ENCODE results near the gene PHB1.
"Not testable (repeated sequence)": the region's sequence is repeated elsewhere in the genome, so short reads cannot be mapped to it uniquely, and the experiment has no call there.

The PHB1 gene

DNA sequence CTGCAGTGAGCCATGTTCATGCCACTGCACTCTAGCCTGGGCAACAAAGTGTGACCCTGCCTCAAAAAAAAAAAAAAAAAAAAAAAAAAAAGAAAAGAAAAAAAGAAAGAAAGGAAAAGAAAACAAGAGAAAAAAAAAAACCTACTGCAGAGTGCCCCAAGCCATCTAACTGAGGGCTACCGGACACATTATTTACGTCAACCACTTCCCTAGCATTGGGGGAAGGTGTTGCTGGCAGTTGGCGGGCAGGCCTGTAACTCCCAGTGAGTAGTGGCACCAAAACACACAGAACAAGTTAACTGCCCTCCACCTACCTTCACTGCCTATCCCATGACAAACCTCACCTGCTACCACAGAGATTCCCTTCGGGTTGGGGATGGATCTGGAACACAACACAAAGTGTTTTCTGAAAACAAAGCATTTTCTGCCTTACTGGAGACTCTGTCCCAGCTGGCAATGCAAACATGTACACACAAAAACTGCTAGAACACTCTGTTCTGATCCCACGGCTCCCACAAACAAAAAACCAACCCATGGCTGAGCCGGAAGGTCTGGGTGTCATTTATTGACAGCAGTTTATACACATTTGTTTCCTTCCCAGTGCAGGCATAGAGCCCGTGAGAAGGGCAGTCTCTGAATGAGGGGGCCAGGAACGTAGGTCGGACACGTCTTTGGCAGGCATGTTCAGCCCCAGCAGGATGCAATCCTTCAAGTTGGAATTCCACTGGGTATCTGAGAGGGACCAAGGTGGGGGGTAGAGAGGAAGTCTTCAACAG lies 11.0 kb downstream of the PHB1 start:
- DNase-seq, result no peak

DNA sequence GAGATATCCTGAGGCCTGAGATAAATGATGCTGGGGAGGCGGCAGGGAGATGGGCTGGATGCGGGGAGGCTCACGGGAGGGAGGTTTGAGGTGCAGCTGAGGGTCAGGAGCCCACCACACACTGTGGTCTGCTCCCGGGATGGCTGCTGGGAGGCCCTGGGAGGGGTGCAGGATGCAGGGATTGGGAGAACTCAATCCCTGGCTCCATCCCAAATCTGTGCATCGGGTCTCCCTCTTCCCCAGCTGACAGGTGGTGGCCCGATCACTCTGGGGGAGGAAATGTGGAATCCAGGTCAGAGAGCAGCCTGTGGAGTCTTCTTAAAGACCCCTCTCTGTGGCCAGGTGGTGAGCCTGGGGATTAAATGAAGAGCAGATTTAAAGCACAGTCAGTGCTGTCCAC lies 12.0 kb downstream of the PHB1 start:
- DNase-seq, result no peak

DNA sequence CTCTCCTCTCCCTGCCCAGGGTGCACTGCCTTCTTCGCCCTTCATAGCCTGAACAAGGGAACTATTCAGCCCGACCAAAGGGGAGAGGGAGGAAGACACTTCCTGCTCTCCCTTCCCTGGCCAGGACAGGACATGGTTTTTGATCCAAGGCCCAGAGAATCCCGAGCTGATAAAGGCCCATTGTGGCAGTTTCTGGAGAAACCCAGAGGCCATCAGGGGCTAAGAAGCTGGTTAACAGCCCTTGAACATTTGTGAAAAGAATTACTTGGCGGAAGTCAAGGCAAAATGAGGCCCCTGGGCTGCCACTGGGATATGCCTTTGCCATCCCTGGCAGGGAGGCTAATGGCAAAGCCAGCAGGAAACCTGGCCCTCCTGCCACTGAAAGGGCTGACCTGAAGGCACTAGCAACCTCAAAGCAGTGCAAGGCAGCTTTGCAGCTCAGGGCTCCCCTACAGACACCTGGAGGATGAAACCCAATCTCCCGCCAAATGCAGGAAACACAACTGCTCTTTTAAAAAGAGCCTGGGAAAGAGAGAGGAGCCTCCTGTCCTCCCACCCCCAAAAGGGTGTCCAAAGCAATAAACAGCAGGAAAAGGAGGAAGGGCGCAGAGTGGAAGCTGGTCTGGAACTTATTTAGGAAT lies 12.6 kb downstream of the PHB1 start:
- no peak for DNase-seq

DNA sequence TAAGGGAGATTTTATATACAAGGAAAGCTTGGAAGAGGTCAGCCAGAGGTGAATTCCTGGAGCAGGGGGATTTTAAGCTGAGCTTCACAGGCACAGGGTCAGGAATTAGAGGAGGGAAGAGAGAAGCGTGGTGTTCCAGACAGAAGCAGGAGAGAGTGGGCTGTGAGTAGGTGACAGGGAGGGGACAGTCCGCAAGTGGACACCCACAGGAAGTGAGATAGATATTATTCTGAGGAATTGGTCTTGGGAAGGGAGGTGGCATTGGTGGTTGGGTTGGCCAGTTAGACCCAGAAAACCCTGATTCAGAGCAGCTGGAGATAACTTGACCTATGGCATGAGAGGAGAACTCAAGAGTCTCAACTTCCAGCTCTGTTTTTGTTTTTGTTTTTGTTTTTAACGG lies 14.7 kb downstream of the PHB1 start:
- no peak for DNase-seq

DNA sequence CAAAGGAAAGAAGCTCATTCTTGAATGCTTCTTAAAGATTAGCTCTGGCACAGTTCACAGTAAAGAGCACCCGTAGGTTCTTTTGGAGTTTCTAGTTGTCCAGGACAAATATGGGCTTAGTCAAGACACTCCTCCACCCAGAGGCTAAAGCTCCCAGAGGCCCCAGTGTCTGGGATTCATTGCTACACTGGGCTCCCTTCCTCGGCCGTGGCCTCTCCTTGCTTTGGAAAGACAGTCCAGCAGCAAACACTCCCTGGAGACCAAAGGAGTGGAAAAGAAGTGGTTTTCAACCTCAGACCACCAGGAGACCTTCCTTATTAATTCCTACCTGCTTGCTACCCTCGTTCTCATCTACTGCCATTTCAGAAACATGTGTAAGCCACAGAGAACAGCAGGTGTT lies 17.1 kb downstream of the PHB1 start:
- no peak for DNase-seq

DNA sequence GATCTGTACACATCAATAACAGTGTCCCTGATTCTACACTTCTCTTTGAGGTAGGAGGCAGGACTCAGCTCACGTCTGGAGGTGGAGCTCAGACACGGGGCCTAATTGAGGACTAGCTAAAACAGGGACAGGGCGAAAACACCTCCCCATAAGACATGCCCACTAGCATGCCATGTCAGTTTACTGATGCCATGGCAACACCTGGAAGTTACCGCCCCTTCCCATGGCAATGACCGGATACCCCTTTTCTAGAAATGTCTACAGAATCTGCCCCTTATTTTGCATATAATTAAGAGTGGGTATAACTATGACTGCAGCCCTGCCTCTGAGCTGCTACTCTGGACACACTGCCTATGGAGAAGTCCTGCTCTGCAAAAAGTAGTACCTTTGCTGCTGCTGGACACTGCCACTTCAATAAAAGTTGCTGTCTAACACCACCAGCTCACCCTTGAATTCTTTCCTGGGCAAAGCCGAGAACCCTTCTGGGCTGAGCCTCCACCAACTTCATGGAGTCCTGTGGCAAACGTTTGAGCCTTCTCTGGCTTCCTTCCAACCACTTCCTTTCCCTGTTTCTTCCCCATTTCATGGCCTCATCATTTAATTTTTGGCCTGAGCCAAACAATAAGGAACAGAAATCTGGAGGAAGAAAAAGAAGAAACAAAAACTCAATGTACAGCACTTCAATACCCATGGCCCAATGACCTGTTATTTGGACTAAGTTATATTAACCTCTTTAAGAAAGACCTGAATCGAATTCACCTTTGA lies 21.0 kb downstream of the PHB1 start:
- DNase-seq, result no peak

DNA sequence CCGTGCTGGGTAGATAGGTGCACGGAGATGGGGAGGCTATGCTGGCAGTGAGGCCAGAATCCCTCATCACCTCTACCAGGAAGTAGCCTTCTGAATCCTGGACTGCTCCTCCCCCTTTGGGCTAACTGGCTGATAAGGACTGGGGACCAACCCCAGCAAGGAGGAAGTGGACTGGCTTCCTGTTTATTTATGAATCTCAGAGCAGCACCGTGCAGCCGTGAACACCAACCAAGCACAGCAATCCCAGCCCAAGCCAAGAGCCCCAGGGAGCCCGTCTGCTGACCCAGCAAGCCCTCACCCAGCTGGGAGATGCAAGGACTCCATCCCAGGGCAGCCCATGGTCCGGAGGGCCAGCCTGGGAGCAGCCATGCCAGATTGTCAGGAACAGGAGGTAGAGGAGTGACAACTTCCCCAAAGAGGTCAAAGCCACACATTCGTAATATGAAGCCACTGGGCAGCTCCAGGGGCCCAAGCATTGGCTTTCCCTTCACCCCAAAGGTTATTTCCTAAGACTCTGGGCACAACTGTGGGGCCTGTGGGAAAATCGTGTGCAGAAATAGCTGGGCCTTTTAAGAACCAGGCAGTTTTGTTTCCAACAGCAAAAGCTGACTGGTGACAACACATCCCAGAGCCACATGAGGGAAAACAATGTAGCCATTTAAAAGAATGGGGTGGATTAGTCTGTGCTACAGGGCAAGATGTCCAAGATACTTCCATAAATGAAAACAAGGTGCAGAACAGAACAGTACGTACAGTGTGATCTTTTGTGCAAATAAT lies 23.9 kb downstream of the PHB1 start:
- no peak for DNase-seq

DNA sequence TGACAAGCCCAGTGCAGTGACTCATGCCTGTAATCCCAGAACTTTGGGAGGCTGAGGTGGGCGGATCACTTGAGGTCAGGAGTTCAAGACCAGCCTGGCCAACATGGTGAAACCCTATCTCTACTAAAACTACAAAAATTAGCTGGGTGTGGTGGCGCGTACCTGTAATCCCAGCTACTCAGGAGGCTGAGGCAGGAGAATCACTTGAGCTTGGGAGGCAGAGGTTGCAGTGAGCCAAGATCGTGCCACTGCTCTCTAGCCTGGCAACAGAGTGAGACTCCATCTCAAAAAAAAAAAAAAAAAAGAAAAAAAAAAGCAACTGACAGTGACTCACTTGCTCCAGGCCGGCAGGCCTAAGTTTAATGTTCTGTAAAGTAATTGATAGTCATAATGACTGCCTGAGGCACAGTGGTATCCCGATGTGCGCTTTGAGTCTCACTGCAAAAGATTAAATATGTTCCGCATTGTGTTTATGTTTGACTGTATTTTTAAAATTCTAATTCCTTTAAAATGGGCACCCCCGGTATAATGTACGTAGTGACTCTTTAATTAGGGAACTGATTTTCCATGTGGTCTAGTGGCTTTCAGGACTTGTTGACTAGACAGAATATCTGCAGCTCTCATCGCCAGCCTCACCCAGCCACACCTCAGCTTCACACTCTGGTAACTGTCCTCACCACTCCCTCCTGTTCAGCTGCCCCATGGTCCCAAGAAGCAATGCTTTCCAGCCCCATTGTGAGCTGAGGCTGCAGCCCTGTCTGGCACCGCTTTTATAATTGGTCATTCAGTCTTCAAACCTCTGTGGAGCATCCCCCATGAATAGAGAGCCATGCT lies 25.0 kb downstream of the PHB1 start:
- DNase-seq, result not testable (repeated sequence)

DNA sequence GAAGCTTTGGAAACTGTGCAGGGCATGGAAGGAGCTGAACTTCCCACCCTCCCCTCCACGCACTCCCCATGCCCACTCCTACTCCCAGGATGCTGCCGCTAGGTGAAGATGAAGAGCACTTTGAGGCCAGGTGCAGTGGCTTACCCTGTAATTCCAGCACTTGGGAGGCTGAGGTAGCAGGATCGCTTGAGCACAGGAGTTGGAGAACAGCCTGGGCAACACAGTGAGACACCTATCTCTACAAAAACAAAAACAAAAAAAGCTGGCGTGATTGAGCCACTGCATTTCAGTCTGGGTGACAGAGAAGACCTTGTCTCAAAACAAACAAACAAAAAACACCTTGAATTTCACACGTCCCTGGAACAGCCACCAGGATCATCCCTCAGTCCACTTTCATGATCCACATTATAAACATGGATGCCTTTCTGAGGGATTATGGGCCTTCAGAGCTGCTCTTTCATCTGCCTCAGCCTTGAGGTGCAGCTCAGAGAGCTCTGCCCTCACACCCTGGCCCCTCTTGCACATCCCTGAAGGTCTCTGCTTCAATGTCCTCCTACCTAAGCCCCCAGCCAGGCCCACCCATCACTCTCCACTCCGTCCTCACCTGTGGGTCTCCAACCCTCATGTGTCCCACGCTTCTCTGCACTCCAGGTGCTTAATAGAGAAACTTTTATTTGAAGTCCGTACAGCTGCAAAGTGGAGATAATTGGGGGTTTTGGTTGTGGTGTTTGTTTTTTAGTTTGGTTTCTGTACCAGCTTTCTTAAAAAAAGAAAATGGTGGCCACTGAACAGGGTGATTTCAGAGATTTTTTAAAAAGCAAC lies 25.8 kb downstream of the PHB1 start:
- no peak for DNase-seq

DNA sequence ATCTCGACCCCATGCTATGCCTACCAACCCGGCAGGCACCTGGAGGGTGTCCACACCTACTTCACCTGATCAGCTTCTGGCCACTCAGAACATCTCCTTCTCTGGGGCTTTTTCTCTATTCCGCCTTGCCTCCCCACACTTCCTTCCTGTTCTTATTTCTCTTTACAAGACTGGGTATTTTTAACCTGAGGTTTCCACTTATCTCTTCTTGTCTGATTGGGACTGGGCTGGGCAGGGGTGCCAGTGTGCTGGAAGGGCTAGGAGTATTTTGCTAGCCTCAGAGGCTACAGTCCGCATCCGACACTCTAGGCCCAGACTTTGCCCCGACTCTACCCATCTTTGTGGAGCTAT lies 26.4 kb downstream of the PHB1 start:
- DNase-seq, result no peak

DNA sequence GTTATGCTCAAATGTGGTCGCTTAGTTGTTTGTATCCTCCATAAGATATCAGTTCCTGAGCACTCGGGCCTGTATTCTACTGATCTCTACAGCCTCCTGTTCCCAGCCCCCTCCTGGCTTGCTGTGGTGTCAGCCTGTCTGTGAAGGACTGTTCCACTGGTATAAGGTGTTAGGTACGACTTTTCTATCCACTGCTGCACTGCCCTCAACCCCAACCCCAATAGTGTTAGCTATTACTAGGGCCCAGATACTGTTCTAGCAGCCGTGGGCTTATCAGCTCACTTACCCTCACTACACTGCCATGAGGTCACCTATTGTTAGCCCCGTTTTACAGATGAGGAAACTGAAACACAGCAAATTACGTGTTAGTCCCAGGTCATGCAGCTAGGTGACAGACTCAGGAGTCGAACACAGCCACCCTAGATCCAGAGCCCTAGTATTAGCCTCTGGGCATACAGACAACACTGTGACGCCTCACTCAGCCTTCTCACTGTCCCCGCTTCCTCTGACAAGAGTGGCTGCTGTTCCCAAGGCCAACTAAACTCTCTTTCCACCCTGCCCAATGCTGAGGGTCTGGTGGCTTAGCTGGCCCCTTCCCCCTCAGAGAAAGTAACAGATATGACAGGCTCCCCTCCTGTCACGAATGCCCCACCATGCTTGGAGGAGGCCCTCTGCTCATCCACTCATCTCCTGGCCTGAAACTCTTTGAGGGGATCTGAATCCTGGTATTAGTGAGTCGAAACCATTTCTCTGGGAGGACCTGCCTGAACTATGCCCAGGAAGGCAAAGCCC lies 27.0 kb downstream of the PHB1 start:
- no peak for DNase-seq

DNA sequence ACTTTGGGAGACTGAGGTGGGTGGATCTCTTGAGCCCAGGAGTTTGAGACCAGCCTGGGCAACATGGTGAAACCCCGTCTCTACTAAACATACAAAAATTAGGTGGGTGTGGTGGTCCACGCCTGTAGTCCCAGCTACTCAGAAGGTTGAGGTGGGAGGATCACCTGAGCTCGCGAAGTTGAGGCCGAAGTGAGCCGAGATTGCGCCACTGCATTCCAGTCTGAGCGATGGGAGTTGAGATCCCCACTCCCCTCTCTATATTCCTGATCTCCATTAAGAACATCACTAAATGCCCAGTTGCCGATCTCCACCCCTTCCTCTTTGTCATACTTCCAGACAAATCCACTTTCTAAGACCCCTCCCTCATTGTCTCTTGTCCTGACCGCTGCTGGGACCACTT lies 28.3 kb downstream of the PHB1 start:
- DNase-seq, result no peak

DNA sequence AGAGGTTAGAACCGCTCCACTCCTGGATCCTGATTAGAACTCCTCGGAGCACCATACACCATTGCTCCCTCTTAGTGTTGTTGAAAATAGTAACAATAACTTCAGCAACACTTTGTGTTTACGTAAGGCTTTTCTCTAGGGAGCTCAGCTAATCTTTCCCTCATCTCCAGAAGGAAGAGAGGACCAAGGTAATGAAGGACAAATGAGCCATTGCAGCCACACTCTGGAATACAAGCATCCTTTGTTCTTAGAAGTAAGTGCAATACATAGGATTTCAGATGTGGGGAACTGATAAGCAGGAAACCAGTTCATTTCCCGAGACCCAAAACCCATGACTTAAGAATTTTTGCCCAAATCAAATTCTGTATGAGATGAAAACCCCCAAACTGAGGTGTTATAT lies 29.7 kb downstream of the PHB1 start:
- no peak for DNase-seq

DNA sequence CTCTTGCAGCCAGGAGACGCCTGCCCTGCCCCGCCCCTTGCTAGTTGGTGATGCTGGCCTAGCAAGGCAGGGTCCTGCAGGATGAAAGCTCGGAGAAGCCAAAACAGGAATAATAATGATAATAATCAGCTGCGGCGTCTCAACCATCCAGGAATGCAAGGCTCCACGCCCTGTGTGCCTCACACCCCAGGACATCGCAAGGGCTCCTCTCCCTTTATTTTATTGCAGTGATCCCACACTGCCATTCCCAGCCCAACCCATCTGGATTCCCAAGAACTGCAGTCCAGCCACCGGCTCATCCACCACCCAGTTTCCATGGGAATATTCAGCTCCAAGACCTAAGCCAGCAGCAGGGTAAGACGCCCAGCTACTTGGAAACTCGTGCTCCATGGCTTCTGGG lies 31.6 kb downstream of the PHB1 start:
- DNase-seq, result no peak

DNA sequence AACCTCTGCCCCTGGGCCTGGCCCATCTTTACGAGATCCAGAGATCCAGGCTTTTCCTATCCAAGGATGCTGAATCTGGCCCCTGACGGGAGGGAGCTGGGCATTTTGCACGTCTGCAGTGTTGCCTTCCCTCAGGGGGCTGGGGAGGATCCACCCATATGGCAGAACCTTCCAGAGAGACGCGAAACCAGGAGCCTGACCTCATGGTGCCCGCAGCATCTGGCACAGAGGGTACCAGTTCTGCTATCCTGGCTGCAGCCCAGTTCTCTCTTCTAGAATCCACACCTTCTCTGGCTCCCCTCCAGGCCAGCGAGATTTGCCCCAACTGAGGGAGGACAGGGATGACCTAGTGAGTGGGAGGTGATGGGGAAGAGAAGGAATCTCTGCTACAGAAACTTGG lies 32.1 kb downstream of the PHB1 start:
- no peak for DNase-seq

DNA sequence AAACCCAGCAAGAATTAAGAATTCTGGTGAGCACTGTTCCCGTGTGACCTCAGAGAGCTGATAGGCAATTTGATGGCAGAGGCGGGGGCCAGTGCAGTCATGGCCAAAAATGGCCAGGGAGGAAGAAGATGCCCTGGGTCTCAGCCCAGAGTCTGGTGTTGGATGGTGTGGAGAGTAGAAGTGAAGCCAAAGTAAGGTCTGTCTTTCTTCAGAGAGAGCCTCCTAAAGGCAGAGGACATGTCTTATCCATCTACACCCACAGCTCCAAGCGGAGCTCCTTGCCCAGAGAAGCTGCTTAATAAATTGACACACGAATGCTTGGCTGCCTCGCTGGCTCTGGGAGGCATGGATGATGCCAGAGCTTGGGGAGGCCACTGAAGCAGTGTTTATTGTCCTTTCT lies 32.9 kb downstream of the PHB1 start:
- no peak for DNase-seq

DNA sequence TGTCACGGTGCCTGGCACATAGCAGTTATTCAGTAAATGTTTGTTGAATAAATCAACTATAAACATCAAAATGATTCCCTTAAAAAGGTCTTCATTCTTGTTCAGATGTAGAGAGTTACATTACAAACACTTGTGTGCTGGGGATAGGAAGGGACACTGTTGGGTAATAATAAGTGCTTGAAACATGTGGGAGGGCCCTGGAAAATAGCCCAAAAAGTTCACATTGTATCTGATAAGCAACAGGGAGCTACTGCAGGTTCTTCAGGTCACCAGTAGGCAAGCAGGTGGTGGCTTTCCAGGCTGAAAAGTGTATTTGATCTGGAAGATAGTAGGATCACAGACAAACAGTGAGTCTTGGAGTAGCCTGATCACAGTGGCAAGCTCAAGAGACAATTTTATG lies 33.6 kb downstream of the PHB1 start:
- DNase-seq, result no peak

DNA sequence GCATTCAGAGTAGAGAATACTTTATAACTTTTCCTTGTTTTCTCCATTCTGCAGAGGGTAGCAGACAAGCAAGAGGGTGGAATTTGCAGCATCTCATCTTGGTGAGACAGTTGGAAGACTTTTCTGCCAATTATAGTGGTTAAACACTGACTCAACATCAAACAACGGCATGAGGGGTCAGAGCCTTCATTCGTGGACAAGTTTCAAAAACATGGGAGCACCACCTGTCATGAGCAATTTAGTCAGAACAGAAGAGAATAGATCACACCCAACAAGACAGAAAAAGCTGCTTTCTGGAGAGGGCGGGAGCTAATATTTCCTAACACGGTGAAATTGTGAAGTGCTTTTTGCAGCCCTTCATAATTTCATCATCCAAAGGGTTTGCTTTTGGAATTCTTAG lies 34.8 kb downstream of the PHB1 start:
- DNase-seq, result no peak

DNA sequence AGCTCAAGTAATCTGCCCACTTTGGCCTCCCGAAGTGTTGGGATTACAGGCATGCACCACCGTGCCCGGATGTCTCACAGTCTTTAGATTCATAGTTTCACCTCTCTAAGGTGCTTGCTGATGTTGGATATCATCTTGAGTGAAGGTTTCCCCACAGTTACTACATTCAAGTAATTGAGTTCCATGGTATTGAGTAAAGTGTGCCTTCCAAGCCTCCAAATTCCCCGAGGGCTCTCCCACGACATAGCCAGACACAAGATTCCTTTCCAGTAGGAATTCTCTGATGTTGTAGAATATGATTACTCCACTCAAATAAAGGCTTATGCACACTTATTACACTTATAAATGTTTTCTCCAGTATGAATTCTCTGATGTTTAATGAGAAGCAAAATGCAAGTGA lies 36.4 kb downstream of the PHB1 start:
- DNase-seq, result no peak

DNA sequence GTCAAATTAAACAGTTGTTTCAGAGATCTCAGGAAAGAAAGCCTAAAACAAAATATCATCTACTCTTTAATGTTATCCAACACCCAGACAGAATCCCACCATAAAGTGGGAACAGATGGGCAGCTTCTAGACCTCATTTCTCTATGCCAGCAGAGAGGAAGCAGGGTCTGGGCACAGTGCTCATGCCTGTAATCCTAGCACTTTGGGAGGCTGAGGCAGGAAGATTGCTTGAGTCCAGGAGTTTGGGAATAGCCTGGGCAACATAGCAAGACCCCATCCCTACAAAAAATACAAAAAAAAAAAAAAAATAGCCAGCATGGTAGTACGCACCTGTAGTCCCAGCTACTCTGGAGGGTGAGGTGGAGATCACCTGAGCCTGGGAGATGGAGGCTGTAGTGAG lies 39.1 kb downstream of the PHB1 start:
- DNase-seq, result no peak

DNA sequence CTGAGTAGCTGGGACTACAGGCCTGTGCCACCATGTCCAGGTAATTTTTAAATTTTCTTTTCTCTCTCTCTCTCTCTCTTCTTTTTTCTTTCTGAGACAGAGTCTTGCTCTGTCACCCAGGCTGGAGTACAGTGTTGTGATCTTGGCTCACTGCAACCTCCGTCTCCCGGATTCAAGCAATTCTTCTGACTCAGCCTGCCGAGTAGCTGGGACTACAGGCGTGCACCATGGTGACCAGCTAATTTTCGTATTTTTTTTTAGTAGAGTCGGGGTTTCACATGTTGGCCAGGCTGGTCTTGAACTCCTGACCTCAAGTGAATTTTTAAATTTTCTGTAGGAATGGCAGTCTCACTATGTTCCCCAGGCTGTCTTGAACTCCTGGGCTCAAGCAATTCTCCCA lies 41.6 kb downstream of the PHB1 start:
- DNase-seq, result no peak

Data from NCI-H345 (cell line).